ENCODE measurements around the gene KLHL42. TPM values are rescaled to one million over a fixed set of nuclear protein-coding genes. Genes with fewer than 3 reads are reported as not detected.
"Not testable (repeated sequence)": the region's sequence is repeated elsewhere in the genome, so short reads cannot be mapped to it uniquely, and the experiment has no call there.

KLHL42 gene
- polyA plus RNA-seq, 2 donors, result 4.5 to 6.2 TPM

DNA sequence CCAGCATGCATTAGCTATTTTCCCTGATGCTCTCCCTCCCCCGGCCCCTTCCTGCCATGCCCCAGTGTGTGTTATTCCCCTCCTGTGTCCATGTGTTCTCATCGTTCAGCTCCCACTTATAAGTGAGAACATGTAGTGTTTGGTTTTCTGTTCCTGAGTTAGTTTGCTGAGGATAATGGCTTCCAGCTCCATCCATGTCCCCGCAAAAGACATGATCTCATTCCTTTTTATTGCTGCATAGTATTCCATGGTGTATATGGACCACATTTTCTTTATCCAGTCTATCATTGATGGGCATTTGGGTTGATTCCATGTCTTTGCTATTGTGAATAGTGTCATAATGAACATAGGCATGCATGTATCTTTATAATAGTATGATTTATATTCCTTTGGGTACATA is 65.7 kb downstream of the KLHL42 start:
- not testable (repeated sequence) for H3K27ac ChIP-seq (ENCODE audit: low read depth in 2 of 2, low read length in 1 of 2); H3K4me1 ChIP-seq (ENCODE audit: control insufficient read depth in 2 of 2, insufficient read depth in 2 of 2, low read length in 1 of 2); H3K4me3 ChIP-seq (ENCODE audit: low read depth in 1 of 2, low read length in 2 of 2); H3K27me3 ChIP-seq (ENCODE audit: control insufficient read depth in 1 of 2, insufficient read depth in 2 of 2, low read length in 2 of 2); H3K36me3 ChIP-seq (ENCODE audit: control insufficient read depth in 2 of 2, insufficient read depth in 2 of 2, low read length in 1 of 2); H3K9me3 ChIP-seq (ENCODE audit: control insufficient read depth in 2 of 2, insufficient read depth in 1 of 2, low read depth in 1 of 2, low read length in 1 of 2)
- WGBS, 2 donors, result 95 to 96% methylated on average over 3 of the region's 3 CpGs

- not testable (repeated sequence) for H3K4me3 ChIP-seq (ENCODE audit: low read depth in 1 of 2, low read length in 2 of 2); H3K36me3 ChIP-seq (ENCODE audit: control insufficient read depth in 2 of 2, insufficient read depth in 2 of 2, low read length in 1 of 2); H3K4me1 ChIP-seq (ENCODE audit: control insufficient read depth in 2 of 2, insufficient read depth in 2 of 2, low read length in 1 of 2); H3K27me3 ChIP-seq (ENCODE audit: control insufficient read depth in 1 of 2, insufficient read depth in 2 of 2, low read length in 2 of 2); H3K27ac ChIP-seq (ENCODE audit: low read depth in 2 of 2, low read length in 1 of 2); H3K9me3 ChIP-seq (ENCODE audit: control insufficient read depth in 2 of 2, insufficient read depth in 1 of 2, low read depth in 1 of 2, low read length in 1 of 2)
- 97% methylated on average over 2 of the region's 2 CpGs for WGBS, 2 donors
These were observed 67.3 kb downstream of the KLHL42 start for GRCh38 chr12:27847293-27847692.

- Histone ChIP-seq H3K27ac (ENCODE audit: low read depth in 2 of 2, low read length in 1 of 2) (no peak overlapping the region), H3K4me1 (ENCODE audit: control insufficient read depth in 2 of 2, insufficient read depth in 2 of 2, low read length in 1 of 2) (no peaks in the 10 kb centered on the region), H3K4me3 (ENCODE audit: low read depth in 1 of 2, low read length in 2 of 2) (no peak overlapping the region), H3K9me3 (ENCODE audit: control insufficient read depth in 2 of 2, insufficient read depth in 1 of 2, low read depth in 1 of 2, low read length in 1 of 2) (no peaks in the 10 kb centered on the region), H3K27me3 (ENCODE audit: control insufficient read depth in 1 of 2, insufficient read depth in 2 of 2, low read length in 2 of 2) (no peaks in the 10 kb centered on the region), H3K36me3 (ENCODE audit: control insufficient read depth in 2 of 2, insufficient read depth in 2 of 2, low read length in 1 of 2) (no peaks in the 10 kb centered on the region)
These were observed 71.3 kb downstream of the KLHL42 start for GRCh38 chr12:27851311-27851710.

DNA sequence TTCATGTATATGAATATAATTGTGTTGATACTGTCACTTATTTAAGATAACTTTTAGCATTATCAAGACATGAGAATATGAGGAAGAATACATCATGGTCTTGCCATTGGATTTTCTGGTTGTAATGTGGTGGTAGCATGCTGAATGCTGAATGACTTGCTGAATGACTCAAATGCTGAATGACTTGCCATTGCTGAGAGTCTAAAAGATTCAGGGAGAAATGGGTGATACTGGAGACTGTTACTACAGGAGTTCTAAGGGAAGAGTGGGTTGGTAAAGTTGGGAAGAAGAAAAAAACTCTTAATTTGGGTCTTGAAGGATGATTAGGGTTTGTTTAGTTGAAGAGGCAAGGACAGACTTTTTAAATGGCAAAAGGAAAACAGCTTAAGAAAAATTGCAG is 72.1 kb downstream of the KLHL42 start:
- Histone ChIP-seq H3K27ac (ENCODE audit: low read depth in 2 of 2, low read length in 1 of 2) (no peak overlapping the region), H3K36me3 (ENCODE audit: control insufficient read depth in 2 of 2, insufficient read depth in 2 of 2, low read length in 1 of 2) (no peaks in the 10 kb centered on the region), H3K4me1 (ENCODE audit: control insufficient read depth in 2 of 2, insufficient read depth in 2 of 2, low read length in 1 of 2) (no peaks in the 10 kb centered on the region), H3K27me3 (ENCODE audit: control insufficient read depth in 1 of 2, insufficient read depth in 2 of 2, low read length in 2 of 2) (no peaks in the 10 kb centered on the region), H3K9me3 (ENCODE audit: control insufficient read depth in 2 of 2, insufficient read depth in 1 of 2, low read depth in 1 of 2, low read length in 1 of 2) (no peaks in the 10 kb centered on the region), H3K4me3 (ENCODE audit: low read depth in 1 of 2, low read length in 2 of 2) (no peak overlapping the region)

Other genes starting within 250 kb of the KLHL42 start
- 1 to 10 TPM in 1 of 2 donors, under 1 TPM in 1; 0.49 to 1.6 TPM for gene REP15, start 83.8 kb upstream of the KLHL42 start, polyA plus RNA-seq
- gene MRPS35, start 69.4 kb upstream of the KLHL42 start, polyA plus RNA-seq, result 10 to 100 TPM; 17.8 to 35.3 TPM
- not detected for gene MANSC4, start within 50 bp of the KLHL42 start, polyA plus RNA-seq
- gene PTHLH, start 192.5 kb downstream of the KLHL42 start, polyA plus RNA-seq, result 1 to 10 TPM; 3.8 to 6.8 TPM